Activated T-cell treated with anti-CD3 and anti-CD28 coated beads, Interleukin-2, amount 50 U/mL, for 48 hours (primary cell): Measurements from ENCODE around the gene MFN2.
"Not testable (repeated sequence)": the region's sequence is repeated elsewhere in the genome, so short reads cannot be mapped to it uniquely, and the experiment has no call there.

Experiments
- DNase-seq, 2 experiments: peaks; one replicate each; pipeline ENCODE4 v3.0.0-alpha.2; 2020

MFN2 gene

GRCh38 chr1:11979851-11980675 lies at the start of gene MFN2:
TSS of gene MFN2 (plus strand) at chr1:11980444. CDS start at chr1:11989169, 8,725 bp downstream.
- DNase-seq: peak; percentile 95 to 96

- DNase-seq: no peak
These were observed 49.4 kb upstream of the MFN2 start for GRCh38 chr1:11930571-11931445.

- no peak for DNase-seq
These were observed 48.4 kb upstream of the MFN2 start for GRCh38 chr1:11931845-11932244.

- DNase-seq: peak; percentile 94
These were observed 45.8 kb upstream of the MFN2 start, which contains the start of gene PLOD1 for GRCh38 chr1:11934302-11935056. TSS of gene PLOD1 (plus strand) at chr1:11934717. CDS start at chr1:11934780, 63 bp downstream.

GRCh38 chr1:11935057-11935412 lies 45.2 kb upstream of the MFN2 start:
- DNase-seq: no peak

GRCh38 chr1:11935733-11936132 lies 44.5 kb upstream of the MFN2 start:
- not testable (repeated sequence) for DNase-seq

- no peak for DNase-seq
These were observed 41.3 kb upstream of the MFN2 start for GRCh38 chr1:11938722-11939526.

- not testable (repeated sequence) for DNase-seq
These were observed 40.5 kb upstream of the MFN2 start for GRCh38 chr1:11939794-11940193.

GRCh38 chr1:11940260-11940921 lies 39.9 kb upstream of the MFN2 start:
- no peak for DNase-seq

GRCh38 chr1:11942280-11942679 lies 38.0 kb upstream of the MFN2 start:
- DNase-seq: no peak

GRCh38 chr1:11943619-11944018 lies 36.6 kb upstream of the MFN2 start:
- no peak for DNase-seq

- no peak for DNase-seq
These were observed 35.8 kb upstream of the MFN2 start for GRCh38 chr1:11944358-11944931.

- DNase-seq: no peak
These were observed 33.6 kb upstream of the MFN2 start for GRCh38 chr1:11946647-11947046.

- DNase-seq: peak; percentile 46 to 50
These were observed 31.3 kb upstream of the MFN2 start for GRCh38 chr1:11948822-11949458.

GRCh38 chr1:11951901-11952300 lies 28.3 kb upstream of the MFN2 start:
- DNase-seq: no peak

GRCh38 chr1:11952455-11953109 lies 27.7 kb upstream of the MFN2 start:
- DNase-seq: no peak

GRCh38 chr1:11955221-11955620 lies 25.0 kb upstream of the MFN2 start:
- no peak for DNase-seq

GRCh38 chr1:11957398-11957797 lies 22.8 kb upstream of the MFN2 start:
- DNase-seq: no peak

- no peak for DNase-seq
These were observed 22.3 kb upstream of the MFN2 start for GRCh38 chr1:11957897-11958296.

GRCh38 chr1:11960276-11960675 lies 20.0 kb upstream of the MFN2 start:
- no peak for DNase-seq
